ENCODE data around the gene RTP2. TPM values are rescaled to one million over a fixed set of nuclear protein-coding genes. Genes with fewer than 3 reads are reported as not detected.

Gene RTP2
- total and polyA plus RNA-seq, 10 of the 15 experiments (the other 5 are each of a cell fraction or from before 2014, with no cell fraction given), result not detected

DNA sequence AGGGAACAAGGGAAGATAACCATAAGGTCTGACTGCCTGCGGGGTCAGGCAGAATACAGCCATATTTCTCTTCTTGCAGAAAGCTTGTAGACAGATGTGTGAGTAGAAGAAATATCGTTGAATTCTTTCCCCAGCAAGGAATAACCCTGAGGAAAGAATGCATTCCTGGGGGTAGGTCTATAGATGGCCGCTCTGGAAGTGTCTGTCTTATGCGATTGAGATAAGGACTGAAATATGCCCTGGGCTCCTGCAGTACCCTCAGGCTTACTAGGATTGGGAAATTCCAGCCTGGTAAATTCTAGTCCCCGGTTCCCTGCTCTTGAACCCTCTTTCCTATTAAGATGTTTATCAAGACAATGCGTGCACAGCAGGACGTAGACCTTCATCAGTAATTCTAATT lies 16.4 kb downstream of the RTP2 start:
- H3K36me3 ChIP-seq (ENCODE audit: control insufficient read depth in 2 of 2, insufficient read depth in 2 of 2, low read length in 1 of 2), result no peaks in the 10 kb centered on the region
- CTCF ChIA-PET, result interaction anchor here (20.7 kb wide), 1 partner anchor 365 kb away, joined by 519 read pairs; no protein-coding TSS in a partner anchor
- SMC1A ChIA-PET (ENCODE audit: uncharacterized antibody, unreplicated experiment), result no interaction called here
- ATAC-seq, result no peak
- WGBS (ENCODE audit: insufficient coverage, insufficient replicate concordance, low lambda C conversion rate, missing lambda C conversion rate), result 64% methylated on average over 7 of the region's 7 CpGs
- in situ Hi-C loops (cut with MboI) (no loop called here), intact Hi-C loops (cut with micrococcal nuclease; ENCODE audit: unreplicated experiment) (no loop called here)
- peaks cover 1 to 3% of the 10 kb centered on the region in 2 experiments; a peak in 2 of 4 replicates for H3K27me3 ChIP-seq (replicated peaks in 1 of 2; ENCODE audit: control insufficient read depth in 2 of 2, insufficient read depth in 2 of 2, low read length in 1 of 2)
- no peaks in the 10 kb centered on the region for H3K9me3 ChIP-seq (replicated peaks; ENCODE audit: control insufficient read depth, insufficient read depth, low read length)
- H3K9ac ChIP-seq (ENCODE audit: control insufficient read depth, insufficient read depth, low read length), result no peak overlapping the region
- H4K20me1 ChIP-seq (ENCODE audit: control insufficient read depth, insufficient read depth), result no peaks in the 10 kb centered on the region; the same call in 1 of the 2 replicates
- H3K4me2 ChIP-seq (ENCODE audit: control insufficient read depth, insufficient read depth), result no peak overlapping the region
- no peak for FAIRE-seq
- no peaks in the 10 kb centered on the region for H3K79me2 ChIP-seq (ENCODE audit: control insufficient read depth, insufficient read depth, low read length)
- H3K4me3 ChIP-seq, result no peak overlapping the region
- no peak for DNase-seq (ENCODE audit: low read depth, low spot score)
- TF ChIP-seq CREB1 (IDR thresholded peaks at IDR 0.05; ENCODE audit: low read depth) (no peak), PAX5 (IDR thresholded peaks at IDR 0.05; ENCODE audit: borderline replicate concordance, low read depth, low read length) (no peak), HDGF (IDR thresholded peaks at IDR 0.05) (no peak), GATAD2B (conservative IDR thresholded peaks at IDR 0.05; ENCODE audit: low read depth) (no peak), ZNF384 (IDR thresholded peaks at IDR 0.05; ENCODE audit: borderline replicate concordance, low read depth, low read length) (no peak), KLF5 (IDR thresholded peaks at IDR 0.05; ENCODE audit: partially characterized antibody) (no peak), CHD1 (IDR thresholded peaks at IDR 0.05; ENCODE audit: low read depth, low read length) (no peak)
- TF ChIP-seq, protein P1, sequence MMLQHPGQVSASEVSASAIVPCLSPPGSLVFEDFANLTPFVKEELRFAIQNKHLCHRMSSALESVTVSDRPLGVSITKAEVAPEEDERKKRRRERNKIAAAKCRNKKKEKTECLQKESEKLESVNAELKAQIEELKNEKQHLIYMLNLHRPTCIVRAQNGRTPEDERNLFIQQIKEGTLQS (IDR thresholded peaks at IDR 0.05; ENCODE audit: borderline replicate concordance, extremely low read depth, low read depth, low read length), result no peak
- POLR2A ChIA-PET, result no interaction called here
- H3K27ac ChIP-seq (ENCODE audit: control insufficient read depth, insufficient read depth), result no peak overlapping the region
- no peak overlapping the region for H2AFZ ChIP-seq (ENCODE audit: control insufficient read depth, low read depth, low read length)
- RAD21 ChIA-PET (ENCODE audit: unreplicated experiment), result no interaction called here
- no peaks in the 10 kb centered on the region for H3K4me1 ChIP-seq (ENCODE audit: control insufficient read depth, insufficient read depth, low read length)
- no TSS peak for BruUV-seq (replicated peaks)

DNA sequence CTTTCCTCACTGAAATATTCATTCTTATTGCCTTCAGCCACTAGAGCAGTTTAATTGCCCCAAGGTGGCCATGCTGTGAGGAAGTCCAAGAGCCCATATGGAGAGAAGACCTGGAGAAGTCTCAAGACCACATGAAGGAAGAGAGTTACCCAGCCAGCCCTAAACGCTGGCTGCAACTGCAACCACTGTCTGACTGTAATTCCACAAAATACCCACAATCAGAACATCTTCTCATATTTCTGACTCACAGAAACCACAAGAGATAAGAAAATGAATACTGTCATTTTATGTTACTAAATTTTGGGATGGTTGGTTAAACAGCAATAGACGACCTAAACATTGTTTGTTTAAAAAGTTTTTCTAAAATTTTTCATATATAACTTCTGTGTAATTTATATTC lies 17.5 kb downstream of the RTP2 start:
- 14% methylated on average over 2 of the region's 2 CpGs for WGBS (ENCODE audit: insufficient coverage, insufficient replicate concordance, low lambda C conversion rate, missing lambda C conversion rate)
- H3K36me3 ChIP-seq (ENCODE audit: control insufficient read depth in 2 of 2, insufficient read depth in 2 of 2, low read length in 1 of 2), result no peaks in the 10 kb centered on the region
- DNase-seq (ENCODE audit: low read depth, low spot score), result no peak
- H2AFZ ChIP-seq (ENCODE audit: control insufficient read depth, low read depth, low read length), result no peak overlapping the region
- no peak overlapping the region for H3K9ac ChIP-seq (ENCODE audit: control insufficient read depth, insufficient read depth, low read length)
- no peaks in the 10 kb centered on the region for H3K79me2 ChIP-seq (ENCODE audit: control insufficient read depth, insufficient read depth, low read length)
- ChIA-PET POLR2A (no interaction called here), SMC1A (ENCODE audit: uncharacterized antibody, unreplicated experiment) (interaction anchor here (10.6 kb wide), 1 partner anchor 365 kb away, joined by 231 read pairs; no protein-coding TSS in a partner anchor), CTCF (interaction anchor here (0.8 to 20.7 kb wide), 4 partner anchors 13 to 364 kb away, joined by 3 to 519 read pairs (median 3); no protein-coding TSS in a partner anchor), RAD21 (ENCODE audit: unreplicated experiment) (no interaction called here)
- TF ChIP-seq RUNX3 (IDR thresholded peaks at IDR 0.05; ENCODE audit: low read length), result 0 out of 2 replicates have a peak, but pooled peaks have one; percentile 25
- TF ChIP-seq, protein P2, sequence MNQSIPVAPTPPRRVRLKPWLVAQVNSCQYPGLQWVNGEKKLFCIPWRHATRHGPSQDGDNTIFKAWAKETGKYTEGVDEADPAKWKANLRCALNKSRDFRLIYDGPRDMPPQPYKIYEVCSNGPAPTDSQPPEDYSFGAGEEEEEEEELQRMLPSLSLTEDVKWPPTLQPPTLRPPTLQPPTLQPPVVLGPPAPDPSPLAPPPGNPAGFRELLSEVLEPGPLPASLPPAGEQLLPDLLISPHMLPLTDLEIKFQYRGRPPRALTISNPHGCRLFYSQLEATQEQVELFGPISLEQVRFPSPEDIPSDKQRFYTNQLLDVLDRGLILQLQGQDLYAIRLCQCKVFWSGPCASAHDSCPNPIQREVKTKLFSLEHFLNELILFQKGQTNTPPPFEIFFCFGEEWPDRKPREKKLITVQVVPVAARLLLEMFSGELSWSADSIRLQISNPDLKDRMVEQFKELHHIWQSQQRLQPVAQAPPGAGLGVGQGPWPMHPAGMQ (IDR thresholded peaks at IDR 0.05; ENCODE audit: borderline replicate concordance), result no peak
- intact Hi-C loops (cut with micrococcal nuclease; ENCODE audit: unreplicated experiment), result no loop called here
- no peak overlapping the region for H3K4me2 ChIP-seq (ENCODE audit: control insufficient read depth, insufficient read depth)
- no peaks in the 10 kb centered on the region for H3K9me3 ChIP-seq (replicated peaks; ENCODE audit: control insufficient read depth, insufficient read depth, low read length)
- H3K4me1 ChIP-seq (ENCODE audit: control insufficient read depth, insufficient read depth, low read length), result no peaks in the 10 kb centered on the region
- no peak for ATAC-seq
- no peak overlapping the region for H3K4me3 ChIP-seq
- no peak for FAIRE-seq
- no TSS peak for BruUV-seq (replicated peaks)
- no peaks in the 10 kb centered on the region for H3K27me3 ChIP-seq (replicated peaks in 1 of 2; ENCODE audit: control insufficient read depth in 2 of 2, insufficient read depth in 2 of 2, low read length in 1 of 2)
- no peak overlapping the region for H3K27ac ChIP-seq (ENCODE audit: control insufficient read depth, insufficient read depth)
- in situ Hi-C loops (cut with MboI), result loop anchor here (5.0 kb wide), 1 partner anchor 368 kb away; no protein-coding TSS in a partner anchor
- H4K20me1 ChIP-seq (ENCODE audit: control insufficient read depth, insufficient read depth), result no peaks in the 10 kb centered on the region; the same call in 1 of the 2 replicates

All from GM12878 (cell line).